ENCODE data around the gene TEX53.

- TF ChIP-seq CTCF (IDR thresholded peaks at IDR 0.05; ENCODE audit: insufficient read depth, low read length) (peak; percentile 86), POLR2AphosphoS5 (IDR thresholded peaks at IDR 0.05; ENCODE audit: low read depth) (no peak), REST (IDR thresholded peaks at IDR 0.05; ENCODE audit: insufficient replicate concordance, low read depth) (no peak), GABPA (IDR thresholded peaks at IDR 0.05; ENCODE audit: low read depth) (no peak), SPI1 (IDR thresholded peaks at IDR 0.05; ENCODE audit: borderline replicate concordance, low read depth) (no peak)
Observed at GRCh38 chr9:114681594-114682332, 24.2 kb upstream of the TEX53 start, which contains the start of gene TEX48.

Data from HL-60 (cell line).